ENCODE results near the gene COLGALT1. TPM values are rescaled to one million over a fixed set of nuclear protein-coding genes. Genes with fewer than 3 reads are reported as not detected.

The COLGALT1 gene
- total RNA-seq, 1 experiment from 2014 or later: 48.5 TPM

GRCh38 chr19:17615889-17616685 lies 60.6 kb downstream of the COLGALT1 start:
- H3K27me3 Mint-ChIP-seq (ENCODE audit: low read depth): no peaks in the 10 kb centered on the region
- Histone ChIP-seq H2BK15ac (ENCODE audit: low read depth, low read length) (no peak overlapping the region), H4K91ac (ENCODE audit: insufficient read length, low read depth, low read length) (no peak overlapping the region), H4K5ac (ENCODE audit: insufficient read length, low read depth, low read length) (no peak overlapping the region), H3K27me3 (ENCODE audit: insufficient read depth, low read length) (no peaks in the 10 kb centered on the region), H2BK5ac (ENCODE audit: insufficient read length, low read length) (no peak overlapping the region), H3K4me2 (ENCODE audit: insufficient read depth, insufficient read length, low read length) (no peak overlapping the region), H3K23me2 (ENCODE audit: insufficient read length, low read depth, low read length, poor library complexity, severe bottlenecking) (no peaks in the 10 kb centered on the region), H3T11ph (ENCODE audit: low read length) (no peak overlapping the region), H3K14ac (ENCODE audit: insufficient read depth, low read length) (no peak overlapping the region), H2BK12ac (ENCODE audit: insufficient read length, low read depth, low read length) (no peak overlapping the region), H3K79me2 (ENCODE audit: insufficient read depth, low read length) (no peaks in the 10 kb centered on the region), H4K20me1 (ENCODE audit: control insufficient read depth, insufficient read depth, insufficient read length) (no peaks in the 10 kb centered on the region), H2AK5ac (ENCODE audit: insufficient read length, low read length) (no peak overlapping the region), H3K9me3 (ENCODE audit: control insufficient read depth, low read depth, low read length) (no peaks in the 10 kb centered on the region), H2BK120ac (ENCODE audit: low read depth, low read length, poor library complexity, severe bottlenecking) (no peak overlapping the region), H3K4ac (ENCODE audit: low read depth, low read length) (no peak overlapping the region), H3K56ac (ENCODE audit: insufficient read length, low read depth, low read length) (no peak overlapping the region), H3K9ac (ENCODE audit: extremely low read depth, insufficient read length, low read length) (no peak overlapping the region), H2BK20ac (ENCODE audit: low read depth, low read length, poor library complexity, severe bottlenecking) (no peak overlapping the region), H3K23ac (ENCODE audit: insufficient read length, low read depth, low read length) (no peak overlapping the region), H3K79me1 (ENCODE audit: insufficient read depth, low read depth, low read length, poor library complexity, severe bottlenecking) (no peaks in the 10 kb centered on the region), H2AFZ (ENCODE audit: low read length) (no peak overlapping the region), H3K18ac (ENCODE audit: insufficient read length, low read depth, low read length) (no peak overlapping the region), H4K8ac (replicated peaks; ENCODE audit: insufficient read length, low read depth, low read length) (no peak overlapping the region), H3K4me1 (ENCODE audit: insufficient read depth, low read length) (no peaks in the 10 kb centered on the region), H3K27ac (ENCODE audit: insufficient read length, low read depth, low read length) (no peak overlapping the region)
- peak; percentile 50 for DNase-seq
- no CpG with 5 or more reads among the region's 27 CpGs for WGBS (ENCODE audit: extremely low coverage, insufficient read length, low lambda C conversion rate)
- TF ChIP-seq CTCF (conservative IDR thresholded peaks at IDR 0.05): no peak
- no peaks in the 10 kb centered on the region for H3K9me3 Mint-ChIP-seq
- H3K4me1 Mint-ChIP-seq: peaks cover 0 to 15% of the 10 kb centered on the region in 2 experiments; a peak in 2 of 4 replicates
- no peak overlapping the region for H3K4me3 Mint-ChIP-seq
- H3K27ac Mint-ChIP-seq: peak overlapping the region in 2 of 3 experiments; percentile 52 to 88; a peak in 4 of 7 replicates
- H3K36me3 Mint-ChIP-seq (ENCODE audit: insufficient read depth in 1 of 3, low read depth in 3 of 3): peaks cover 5 to 22% (median 17%) of the 10 kb centered on the region in 3 experiments; a peak in 6 of 7 replicates
